GM12878 (cell line): ENCODE results near the gene CEBPG. TPM values are rescaled to one million over a fixed set of nuclear protein-coding genes. Genes with fewer than 3 reads are reported as not detected.

Experiments used
- ATAC-seq: fragments of 200-7000 bp; cut with Tn5 transposase; 3 replicates; pipeline ENCODE4 v1.9.1; 2020; ENCODE audit warnings: mild to moderate bottlenecking, moderate library complexity
- Bru-seq: library from RNA; stranded (reverse); fragments of 400-500 nt; gene quantifications from one replicate; lab custom pipeline; 2021; lab: Mats Ljungman, UMichigan
- BruChase-seq, 2 experiments: library from RNA; stranded (reverse); fragments of 400-500 nt; gene quantifications; one replicate each; lab custom pipeline; 2021; lab: Mats Ljungman, UMichigan
- BruUV-seq: library from RNA; stranded (reverse); fragments of 400-500 nt; replicated peaks from 2 replicates; lab custom pipeline; 2021; lab: Mats Ljungman, UMichigan
- CTCF ChIA-PET: fragments of 300-600 bp; sonication (Branson Sonifier 250); formaldehyde crosslinking; extraction: SDS; loops from one replicate; lab custom pipeline; 2021; ENCODE audit warnings: inconsistent platforms; lab: Yijun Ruan, JAX
- POLR2A ChIA-PET: fragments of 350-600 bp; formaldehyde crosslinking; extraction: SDS; loops from one replicate; lab custom pipeline; 2021; ENCODE audit warnings: inconsistent platforms; lab: Charles Lee
- RAD21 ChIA-PET: fragments of 300-600 bp; sonication (Branson Sonifier 250); formaldehyde crosslinking; loops from one replicate; lab custom pipeline; 2023; ENCODE audit warnings: antibody characterized with exemption; ENCODE audit not compliant: unreplicated experiment; lab: Charles Lee
- SMC1A ChIA-PET: fragments of 300-600 bp; sonication (Branson Sonifier 250); formaldehyde crosslinking; loops from one replicate; lab custom pipeline; 2023; ENCODE audit not compliant: unreplicated experiment, uncharacterized antibody; lab: Charles Lee
- DNase-seq: peaks from one replicate; pipeline ENCODE4 v3.0.0-alpha.2; 2011; ENCODE audit warnings: low read depth, low spot score
- FAIRE-seq: peaks from 3 replicates; lab custom pipeline; 2011; peaks lifted over from hg19 to GRCh38; lab: Jason Lieb, UNC
- H2AFZ ChIP-seq: 2 replicates; pipeline ENCODE4 v1.6.0; 2011; ENCODE audit warnings: low read depth, low read length, control low read depth; ENCODE audit not compliant: control insufficient read depth
- H3K27ac ChIP-seq: 2 replicates; pipeline ENCODE4 v1.5.1; 2011; ENCODE audit warnings: control low read depth; ENCODE audit not compliant: control insufficient read depth, insufficient read depth
- H3K27me3 ChIP-seq, 2 experiments: replicated peaks in 1 of 2; 2 replicates each; pipeline versions ENCODE4 v1.6.0 to v1.6.1; 2011; ENCODE audit warnings: low read length in 1 of 2; ENCODE audit not compliant: control insufficient read depth in 2 of 2, insufficient read depth in 2 of 2
- H3K36me3 ChIP-seq, 2 experiments: 2 replicates each; pipeline ENCODE4 v1.5.1; 2011; ENCODE audit warnings: low read length in 1 of 2; ENCODE audit not compliant: control insufficient read depth in 2 of 2, insufficient read depth in 2 of 2
- H3K4me1 ChIP-seq: 2 replicates; pipeline ENCODE4 v1.6.1; 2011; ENCODE audit warnings: mild to moderate bottlenecking, low read length, moderate library complexity, mixed read lengths; ENCODE audit not compliant: control insufficient read depth, insufficient read depth
- H3K4me2 ChIP-seq: 2 replicates; pipeline ENCODE4 v1.6.0; 2011; ENCODE audit warnings: control low read depth; ENCODE audit not compliant: control insufficient read depth, insufficient read depth
- H3K4me3 ChIP-seq: fragments of 200-600 bp; sonication (generic); 2 replicates; pipeline ENCODE4 v1.5.1; 2016
- H3K79me2 ChIP-seq: 2 replicates; pipeline ENCODE4 v1.6.0; 2011; ENCODE audit warnings: low read length; ENCODE audit not compliant: control insufficient read depth, insufficient read depth
- H3K9ac ChIP-seq: 2 replicates; pipeline ENCODE4 v1.8.0; 2011; ENCODE audit warnings: low read length, control low read depth, mixed read lengths; ENCODE audit not compliant: control insufficient read depth, insufficient read depth
- H3K9me3 ChIP-seq: replicated peaks from 3 replicates; pipeline ENCODE4 v1.5.1; 2011; ENCODE audit warnings: mild to moderate bottlenecking, low read length; ENCODE audit not compliant: control insufficient read depth, insufficient read depth
- H4K20me1 ChIP-seq: 2 replicates; pipeline ENCODE4 v1.6.0; 2011; ENCODE audit not compliant: control insufficient read depth, insufficient read depth
- CHD1 ChIP-seq: IDR thresholded peaks from 2 replicates; pipeline ENCODE4 v1.6.1; 2012; ENCODE audit warnings: low read depth, low read length, improper control_type of control experiment
- CHD2 ChIP-seq: IDR thresholded peaks from 2 replicates; pipeline ENCODE4 v1.6.1; 2011; ENCODE audit warnings: low read depth, low read length, improper control_type of control experiment, borderline replicate concordance
- DPF2 ChIP-seq: fragments of 450-650 bp; IDR thresholded peaks from 2 replicates; pipeline ENCODE4 v1.6.1; 2017; ENCODE audit warnings: mild to moderate bottlenecking
- IRF4 ChIP-seq: IDR thresholded peaks from 2 replicates; pipeline ENCODE4 v1.6.1; 2011; ENCODE audit warnings: low read depth, low read length
- KLF5 ChIP-seq: fragments of 450-650 bp; IDR thresholded peaks from 2 replicates; pipeline ENCODE4 v1.6.1; 2014; ENCODE audit warnings: mild to moderate bottlenecking; ENCODE audit not compliant: partially characterized antibody
- MTA3 ChIP-seq: IDR thresholded peaks from 2 replicates; pipeline ENCODE4 v1.6.1; 2012; ENCODE audit warnings: low read length, inconsistent platforms, borderline replicate concordance
- MXI1 ChIP-seq: fragments of 150-350 bp; IDR thresholded peaks from 2 replicates; pipeline ENCODE4 v1.6.1; 2011; ENCODE audit warnings: low read depth, mild to moderate bottlenecking, inconsistent platforms, low read length, improper control_type of control experiment
- MYC ChIP-seq: IDR thresholded peaks from 2 replicates; pipeline ENCODE4 v1.6.1; 2011; ENCODE audit warnings: mild to moderate bottlenecking, low read length, moderate library complexity, inconsistent platforms; ENCODE audit not compliant: insufficient read depth, insufficient replicate concordance, insufficient read length, severe bottlenecking
- POLR2A ChIP-seq: IDR thresholded peaks from 2 replicates; pipeline ENCODE4 v1.6.1; 2011; ENCODE audit warnings: low read depth, mild to moderate bottlenecking, low read length
- RFX5 ChIP-seq: IDR thresholded peaks from 2 replicates; pipeline ENCODE4 v1.6.1; 2011; ENCODE audit warnings: low read depth, low read length, improper control_type of control experiment
- SIN3A ChIP-seq: IDR thresholded peaks from 2 replicates; pipeline ENCODE4 v1.6.1; 2012; ENCODE audit warnings: low read depth, low read length, improper control_type of control experiment
- SMARCA5 ChIP-seq: fragments of 450-650 bp; IDR thresholded peaks from 2 replicates; pipeline ENCODE4 v1.6.1; 2017; ENCODE audit warnings: mild to moderate bottlenecking
- ZBTB40 ChIP-seq: fragments of 450-650 bp; IDR thresholded peaks from 2 replicates; pipeline ENCODE4 v1.6.1; 2016; ENCODE audit warnings: mild to moderate bottlenecking, moderate library complexity, borderline replicate concordance
- ZSCAN29 ChIP-seq: fragments of 450-650 bp; IDR thresholded peaks from 2 replicates; pipeline ENCODE4 v1.6.1; 2017; ENCODE audit warnings: mild to moderate bottlenecking, moderate library complexity
- WGBS: methylation state at CpG from one replicate; pipeline ENCODE4 v1.1.6; 2016; ENCODE audit warnings: low lambda C conversion rate; ENCODE audit not compliant: insufficient replicate concordance, insufficient coverage; ENCODE audit errors: missing lambda C conversion rate; 5-methylcytosine and 5-hydroxymethylcytosine counted together
- in situ Hi-C: fragments of 300-500 bp; cut with MboI; formaldehyde crosslinking; loops from 9 replicates; pipeline ENCODE4 v1.14.3; 2018; ENCODE audit warnings: mixed read lengths
- intact Hi-C: fragments of 100-400 bp; cut with micrococcal nuclease; formaldehyde crosslinking; loops from one replicate; pipeline ENCODE4 v1.14.2; 2022; ENCODE audit not compliant: unreplicated experiment
- long read RNA-seq, 2 experiments: library from polyadenylated mRNA; unstranded; transcript quantifications; one replicate each; pipeline ENCODE4 v2.0.0, GENCODE V29; 2019 to 2020
- polyA minus RNA-seq, 3 experiments: library from RNA; depleted of rRNA, polyadenylated mRNA; stranded (reverse); fragments of >200 nt; gene quantifications; 2 replicates each; pipeline ENCODE4 v1.2.3, GENCODE V29; 2011
- polyA plus RNA-seq, 11 experiments: library from polyadenylated mRNA; depleted of rRNA in 4 of 11; unstranded in 6 of 11; stranded (reverse) in 5 of 11; fragments of >200 nt; fragmentation: Nextera tagmentation in 4 of 11; fragmentation: Illumina TruSeq in 1 of 11; extraction: Ambion mirVana in 4 of 11; extraction: Trizol in 1 of 11; gene quantifications; 1 replicate in 1 of 11; 2 replicates in 10 of 11; pipeline versions ENCODE4 v1.2.1 to v1.2.3, GENCODE V29; 2011 to 2016; ENCODE audit warnings: inconsistent platforms in 2 of 11, missing spikeins in 2 of 11, low read depth in 1 of 11
- total RNA-seq, 4 experiments: library from RNA; depleted of rRNA in 3 of 4; stranded (reverse); fragments of >200 nt in 3 of 4; fragmentation: Illumina TruSeq in 1 of 4; extraction: Trizol in 1 of 4; gene quantifications; 2 replicates each; pipeline versions ENCODE4 v1.2.1 to v1.2.3, GENCODE V29; 2013 to 2021
- TF ChIP-seq, protein P1 (sequence below): IDR thresholded peaks from 2 replicates; pipeline ENCODE4 v1.6.1; 2011; ENCODE audit warnings: low read depth, mild to moderate bottlenecking, low read length, moderate library complexity, borderline replicate concordance; ENCODE audit errors: extremely low read depth

Gene CEBPG
- 11.6 and 12.7 TPM in 2 replicates for total RNA-seq (2013; cell fraction: nucleolus; rRNA removed)
- total RNA-seq (2014; rRNA removed) (19.7 and 22.8 TPM in 2 replicates), total RNA-seq (2014; rRNA removed; fragmentation: Illumina TruSeq; extraction: Trizol) (20.6 and 21.2 TPM in 2 replicates), total RNA-seq (2021) (19.6 and 20.3 TPM in 2 replicates), polyA plus RNA-seq (2011; rRNA removed) (20.8 and 30.4 TPM in 2 replicates), polyA plus RNA-seq (2014; fragmentation: Illumina TruSeq; extraction: Trizol) (19.6 and 20.9 TPM in 2 replicates), polyA plus RNA-seq (2014; fragmentation: Nextera tagmentation; extraction: Ambion mirVana) (1 to 10 TPM; 5.2 to 8.1 TPM), polyA plus RNA-seq (2014; rRNA removed) (16.2 and 19.4 TPM in 2 replicates), polyA plus RNA-seq (2016; fragmentation: Nextera tagmentation; extraction: Ambion mirVana) (10 to 100 TPM; 21.6 to 22.4 TPM), polyA minus RNA-seq (2011; rRNA and poly(A)+ RNA removed) (12.7 and 15.5 TPM in 2 replicates), Bru-seq, nascent RNA (percentile 96 among the genes with signal in this experiment), BruChase-seq, experiment 1, labeled RNA remaining after a 6-hour chase (percentile 89 among the genes with signal in this experiment), BruChase-seq, experiment 2, labeled RNA remaining after a 2-hour chase (percentile 97 among the genes with signal in this experiment)
- polyA plus RNA-seq (2011; ENCODE audit: low read depth) = 12.2 TPM
- polyA plus RNA-seq (2011; cell fraction: cytosol; rRNA removed) = 10.9 and 13.2 TPM in 2 replicates
- polyA plus RNA-seq (2011; cell fraction: nucleus; rRNA removed) = 10.0 and 11.6 TPM in 2 replicates
- 11.6 and 14.2 TPM in 2 replicates for polyA plus RNA-seq (2012)
- polyA minus RNA-seq (2011; cell fraction: cytosol; rRNA and poly(A)+ RNA removed) = 5.3 and 7.1 TPM in 2 replicates
- 6.5 and 8.3 TPM in 2 replicates for polyA minus RNA-seq (2011; cell fraction: nucleus; rRNA and poly(A)+ RNA removed)
- long read RNA-seq, experiment 1, full-length matches to known transcripts = 26 of 30 reads
- long read RNA-seq, experiment 1, partial matches to known transcripts = 2 of 30 reads
- long read RNA-seq, experiment 1, other reads (novel, unspliced or antisense) = 2 of 30 reads
- long read RNA-seq, experiment 2, full-length matches to known transcripts = 45 of 56 reads
- long read RNA-seq, experiment 2, partial matches to known transcripts = 0 of 56 reads
- long read RNA-seq, experiment 2, other reads (novel, unspliced or antisense) = 11 of 56 reads

- Histone ChIP-seq H2AFZ (peak within 1 kb of the TSS; percentile 63), H3K36me3 (no peaks in the 10 kb centered on the region), H3K9me3 (no peaks in the 10 kb centered on the region), H4K20me1 (peaks cover 7% of the 10 kb centered on the region; the same call in 1 of the 2 replicates), H3K4me1 (no peaks in the 10 kb centered on the region; the same call in 1 of the 2 replicates), H3K79me2 (peaks cover 40% of the 10 kb centered on the region), H3K27ac (peak within 1 kb of the TSS; percentile 86), H3K4me3 (peak within 1 kb of the TSS; percentile 91), H3K27me3 (no peaks in the 10 kb centered on the region), H3K4me2 (peak within 1 kb of the TSS; percentile 94), H3K9ac (peak within 1 kb of the TSS; percentile 86)
- no TSS peak for BruUV-seq
- peak; percentile 95 for ATAC-seq
- in situ Hi-C loops (no loop called here), intact Hi-C loops (loop anchor here (5.0 kb wide), 1 partner anchor 196 kb away; no protein-coding TSS in a partner anchor)
- SMC1A ChIA-PET = no interaction called here
- POLR2A ChIA-PET = interaction anchor here (0.7 to 1.9 kb wide), 3 partner anchors 16 to 402 kb away, joined by 3 to 5 read pairs (median 3); partner anchors contain the start of gene FAAP24
- DNase-seq = peak; percentile 31
- 2% methylated on average over 91 of the region's 118 CpGs for WGBS
- FAIRE-seq = no peak
- RAD21 ChIA-PET = interaction anchor here (2.1 kb wide), 1 partner anchor 197 kb away, joined by 9 read pairs; no protein-coding TSS in a partner anchor
- CTCF ChIA-PET = interaction anchor here (0.7 to 1.5 kb wide), 3 partner anchors 10 to 58 kb away, joined by 3 to 7 read pairs (median 3); no protein-coding TSS in a partner anchor
- TF ChIP-seq SMARCA5 (peak; percentile 74), CHD2 (peak; percentile 90), MTA3 (no peak), CHD1 (0 out of 2 replicates have a peak, but pooled peaks have one; percentile 50), SIN3A (peak; percentile 64; the same call in 1 of the 2 replicates), ZSCAN29 (peak; percentile 10; the same call in 1 of the 2 replicates), DPF2 (peak; percentile 99), MYC (peak; percentile 56), KLF5 (peak; percentile 36), ZBTB40 (no peak), POLR2A (peak; percentile 96), MXI1 (peak; percentile 66), IRF4 (no peak), RFX5 (no peak)
- TF ChIP-seq, protein P1, sequence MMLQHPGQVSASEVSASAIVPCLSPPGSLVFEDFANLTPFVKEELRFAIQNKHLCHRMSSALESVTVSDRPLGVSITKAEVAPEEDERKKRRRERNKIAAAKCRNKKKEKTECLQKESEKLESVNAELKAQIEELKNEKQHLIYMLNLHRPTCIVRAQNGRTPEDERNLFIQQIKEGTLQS = no peak
These were observed at the start of gene CEBPG for GRCh38 chr19:33373453-33374235. Gene CEBPG, plus strand, starts transcription at chr19:33373709. Its CDS starts 5,531 bp downstream, at chr19:33379240.
